SK-N-MC (cell line): ENCODE results near the gene FSTL4.

Source experiments
- DNase-seq: peaks from one replicate; pipeline ENCODE4 v3.0.0-alpha.2; 2011; ENCODE audit warnings: low read depth, low spot score
- H3K27ac ChIP-seq: fragments of 200-600 bp; sonication (generic); 2 replicates; pipeline ENCODE4 v1.5.1; 2016; ENCODE audit warnings: mixed run types
- H3K36me3 ChIP-seq: fragments of 200-600 bp; sonication (generic); 2 replicates; pipeline ENCODE4 v1.6.1; 2017; ENCODE audit warnings: antibody characterized with exemption, low read length, mixed read lengths; ENCODE audit not compliant: insufficient read depth
- H3K4me3 ChIP-seq: fragments of 200-600 bp; sonication (generic); 2 replicates; pipeline ENCODE4 v1.5.1; 2016
- H3K9ac ChIP-seq: fragments of 200-600 bp; sonication (generic); 2 replicates; pipeline ENCODE4 v1.8.0; 2017; ENCODE audit warnings: mixed run types, mixed read lengths; ENCODE audit not compliant: insufficient read length
- H3K9me3 ChIP-seq: fragments of 200-600 bp; sonication (generic); 2 replicates; pipeline ENCODE4 v1.6.1; 2017; ENCODE audit warnings: low read depth, mild to moderate bottlenecking, antibody characterized with exemption, low read length, moderate library complexity, mixed read lengths
- EZH2 ChIP-seq: fragments of 200-600 bp; sonication (generic); IDR thresholded peaks from one replicate; pipeline ENCODE4 v1.6.1; 2017; ENCODE audit warnings: antibody characterized with exemption
- FOXP2 ChIP-seq: optimal IDR thresholded peaks from 2 replicates; pipeline ENCODE3; 2011; ENCODE audit warnings: mild to moderate bottlenecking, moderate library complexity; ENCODE audit not compliant: insufficient read depth; ENCODE audit errors: extremely low read length, control extremely low read depth
- POLR2AphosphoS5 ChIP-seq: IDR thresholded peaks from 2 replicates; pipeline ENCODE4 v1.6.1; 2012; ENCODE audit warnings: mild to moderate bottlenecking, low read depth, low read length, borderline replicate concordance

FSTL4 gene

DNA sequence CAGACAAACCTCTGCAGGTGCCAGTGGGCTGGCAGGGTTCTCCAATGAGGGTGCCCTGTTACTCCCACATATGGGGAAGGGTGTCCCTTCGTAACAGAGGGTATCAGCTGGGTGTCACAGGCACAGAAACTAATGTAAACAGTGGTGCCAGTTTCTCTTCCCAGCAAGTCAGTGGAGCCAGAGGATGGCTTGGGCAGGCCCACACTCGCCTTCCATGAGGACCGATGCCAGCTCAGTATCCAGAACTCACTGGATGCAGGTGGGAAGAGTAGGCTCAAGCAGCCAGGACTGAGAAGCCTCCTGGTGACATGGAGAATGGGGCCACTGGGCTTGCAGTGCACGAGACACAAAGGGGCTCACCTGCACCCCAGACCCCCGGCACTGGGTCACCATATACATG lies 30.4 kb downstream of the FSTL4 start:
- H3K27ac ChIP-seq: no peak overlapping the region
- TF ChIP-seq EZH2: no peak
- no peak for TF ChIP-seq FOXP2
- no peak for TF ChIP-seq POLR2AphosphoS5
- no peak for DNase-seq
- H3K36me3 ChIP-seq: no peaks in the 10 kb centered on the region
- H3K9me3 ChIP-seq: no peaks in the 10 kb centered on the region
- H3K4me3 ChIP-seq: no peak overlapping the region
- no peak overlapping the region for H3K9ac ChIP-seq

DNA sequence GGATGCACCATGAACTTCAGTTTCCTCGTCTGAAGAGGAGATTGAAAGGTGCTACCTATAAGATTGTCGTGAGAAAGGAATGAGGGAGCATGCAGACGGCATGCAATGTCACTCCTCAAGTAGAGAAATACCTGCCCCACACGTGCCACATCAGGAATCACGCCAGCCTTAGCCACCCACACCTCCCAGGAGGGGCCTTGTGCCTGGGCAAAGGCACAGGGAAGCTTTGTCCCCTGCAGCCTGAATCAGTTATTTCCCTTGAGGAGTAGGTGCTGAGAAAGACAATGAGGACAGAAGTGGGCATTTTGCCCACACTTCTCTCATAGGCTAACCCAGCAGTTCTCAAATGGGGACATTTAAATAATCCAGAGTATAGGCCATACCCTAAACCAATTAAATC lies 31.0 kb downstream of the FSTL4 start:
- Histone ChIP-seq H3K27ac (no peak overlapping the region), H3K36me3 (no peaks in the 10 kb centered on the region), H3K4me3 (no peak overlapping the region), H3K9ac (no peak overlapping the region), H3K9me3 (no peaks in the 10 kb centered on the region)
- DNase-seq: no peak
- TF ChIP-seq POLR2AphosphoS5: no peak
- TF ChIP-seq EZH2: no peak
- TF ChIP-seq FOXP2: no peak

DNA sequence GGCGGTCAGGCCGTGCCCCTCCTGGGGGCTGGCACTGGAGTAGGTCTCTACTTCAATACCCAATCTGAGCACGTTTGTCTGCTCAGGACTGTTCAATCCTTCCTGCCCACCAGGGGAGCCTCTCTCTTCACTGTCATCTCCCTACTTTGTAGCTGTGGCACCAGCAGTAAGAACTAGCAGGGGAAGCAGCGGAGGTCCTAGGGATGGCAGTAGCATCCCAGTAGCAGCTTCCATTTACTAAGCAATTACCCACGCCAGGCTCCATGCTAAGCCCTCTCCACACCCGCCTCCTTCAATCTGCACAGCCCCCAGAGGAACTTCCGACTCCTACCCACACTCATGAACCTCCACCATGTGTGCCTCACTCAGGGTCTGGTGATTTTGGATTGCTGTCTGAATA lies 31.7 kb downstream of the FSTL4 start:
- Histone ChIP-seq H3K9ac (no peak overlapping the region), H3K36me3 (no peaks in the 10 kb centered on the region), H3K4me3 (no peak overlapping the region), H3K9me3 (no peaks in the 10 kb centered on the region), H3K27ac (no peak overlapping the region)
- DNase-seq: no peak
- TF ChIP-seq EZH2 (no peak), FOXP2 (no peak), POLR2AphosphoS5 (no peak)

DNA sequence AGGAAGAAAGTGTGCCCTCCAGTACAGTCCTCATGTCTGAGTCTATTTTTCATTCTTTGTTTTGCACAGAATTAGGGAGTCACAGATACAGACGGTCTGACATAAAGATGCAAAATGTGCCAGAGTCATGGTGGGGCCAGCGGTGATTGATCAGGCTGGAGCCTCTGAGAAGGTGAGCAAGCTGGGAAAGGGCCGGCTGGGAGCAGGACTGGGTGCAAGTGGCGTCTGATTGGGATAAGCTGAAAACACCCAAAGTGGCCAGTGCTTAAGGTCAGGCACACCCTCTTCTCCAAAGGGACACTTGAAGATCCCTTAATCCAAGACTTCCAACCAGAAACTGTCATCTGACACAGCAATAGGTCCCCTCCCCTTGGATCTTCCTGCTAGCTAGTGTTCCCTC lies 32.6 kb downstream of the FSTL4 start:
- Histone ChIP-seq H3K9me3 (no peaks in the 10 kb centered on the region), H3K4me3 (no peak overlapping the region), H3K27ac (no peak overlapping the region), H3K9ac (no peak overlapping the region), H3K36me3 (no peaks in the 10 kb centered on the region)
- DNase-seq: no peak
- TF ChIP-seq FOXP2: no peak
- TF ChIP-seq POLR2AphosphoS5: no peak
- no peak for TF ChIP-seq EZH2

DNA sequence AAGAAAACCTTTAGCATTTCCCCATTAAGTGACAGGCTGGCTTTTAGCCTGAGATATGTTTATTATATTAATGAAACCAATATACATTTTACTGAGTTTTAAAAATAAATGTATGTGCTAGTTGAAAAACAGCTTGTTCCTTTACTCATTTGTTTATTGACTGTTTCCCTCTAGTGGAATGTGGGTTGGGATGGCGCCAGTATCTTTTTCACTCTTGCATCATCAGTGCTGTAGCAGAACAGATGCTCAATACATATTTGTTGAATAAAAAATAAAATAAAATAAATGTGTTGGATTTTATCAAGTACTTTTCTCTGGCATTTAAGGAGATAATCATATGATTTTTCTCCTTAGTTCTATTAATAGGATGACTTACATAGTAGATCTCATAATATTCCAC lies 43.0 kb downstream of the FSTL4 start:
- DNase-seq: no peak

DNA sequence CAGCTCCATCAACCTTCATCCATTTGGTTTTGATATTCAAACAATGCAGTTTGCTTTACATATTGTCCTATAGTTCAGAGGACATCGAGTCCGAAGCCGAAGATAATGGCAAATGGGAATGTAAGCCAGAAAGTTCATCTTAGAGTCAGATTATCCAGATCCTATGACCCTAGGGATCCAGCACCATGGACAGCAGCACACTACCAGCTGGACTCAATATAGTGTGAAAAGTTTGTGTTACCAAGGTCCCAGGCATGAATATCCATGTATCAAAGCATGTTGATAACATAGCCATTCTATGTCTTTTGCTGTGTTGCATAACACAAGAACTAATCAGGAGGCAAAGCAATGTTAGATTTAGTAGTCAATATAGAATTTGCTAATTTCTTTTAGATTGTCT lies 46.3 kb downstream of the FSTL4 start:
- TF ChIP-seq EZH2: no peak
- TF ChIP-seq POLR2AphosphoS5: no peak
- no peak for TF ChIP-seq FOXP2
- DNase-seq: no peak
- Histone ChIP-seq H3K9ac (no peak overlapping the region), H3K27ac (no peak overlapping the region), H3K4me3 (no peak overlapping the region), H3K36me3 (no peaks in the 10 kb centered on the region), H3K9me3 (no peaks in the 10 kb centered on the region)

More for the DNA sequence above, 43.0 kb downstream of the FSTL4 start:
- Histone ChIP-seq H3K9ac (no peak overlapping the region), H3K4me3 (no peak overlapping the region), H3K27ac (no peak overlapping the region), H3K36me3 (no peaks in the 10 kb centered on the region), H3K9me3 (no peaks in the 10 kb centered on the region)
- TF ChIP-seq POLR2AphosphoS5: no peak
- no peak for TF ChIP-seq EZH2
- TF ChIP-seq FOXP2: no peak

DNA sequence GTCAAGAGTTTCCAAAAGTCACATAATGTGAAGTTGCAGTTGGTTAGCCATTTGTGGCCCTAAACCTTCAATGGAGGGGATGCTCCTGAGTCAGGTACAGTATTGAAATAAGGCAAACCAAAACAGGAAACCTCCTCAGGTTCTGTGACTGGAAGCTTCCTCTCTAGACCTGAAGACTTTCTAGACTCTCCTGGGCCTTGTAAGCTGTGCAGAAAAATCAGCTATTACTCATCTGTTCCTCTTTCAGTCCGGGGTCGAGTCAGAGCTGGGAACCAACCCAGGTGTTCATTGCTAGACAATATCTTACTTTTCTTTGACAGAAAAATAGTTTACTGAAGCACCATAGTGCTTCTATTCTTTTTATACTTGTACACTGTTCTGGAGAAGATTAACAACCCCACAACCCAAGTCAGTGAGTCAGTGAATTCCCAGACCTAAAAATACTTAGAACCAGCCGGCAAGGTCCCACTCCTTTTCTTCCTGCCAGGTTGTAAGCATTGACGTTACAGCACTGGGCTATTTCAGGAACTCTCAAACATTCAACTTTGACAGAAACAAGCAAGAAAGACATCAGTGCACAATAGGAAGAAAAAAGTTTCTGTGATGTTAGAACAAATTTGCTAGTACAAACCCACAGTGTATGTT lies 47.3 kb downstream of the FSTL4 start:
- Histone ChIP-seq H3K9me3 (no peaks in the 10 kb centered on the region), H3K27ac (no peak overlapping the region), H3K9ac (no peak overlapping the region), H3K4me3 (no peak overlapping the region), H3K36me3 (no peaks in the 10 kb centered on the region)
- no peak for DNase-seq
- TF ChIP-seq EZH2 (no peak), POLR2AphosphoS5 (no peak), FOXP2 (no peak)

DNA sequence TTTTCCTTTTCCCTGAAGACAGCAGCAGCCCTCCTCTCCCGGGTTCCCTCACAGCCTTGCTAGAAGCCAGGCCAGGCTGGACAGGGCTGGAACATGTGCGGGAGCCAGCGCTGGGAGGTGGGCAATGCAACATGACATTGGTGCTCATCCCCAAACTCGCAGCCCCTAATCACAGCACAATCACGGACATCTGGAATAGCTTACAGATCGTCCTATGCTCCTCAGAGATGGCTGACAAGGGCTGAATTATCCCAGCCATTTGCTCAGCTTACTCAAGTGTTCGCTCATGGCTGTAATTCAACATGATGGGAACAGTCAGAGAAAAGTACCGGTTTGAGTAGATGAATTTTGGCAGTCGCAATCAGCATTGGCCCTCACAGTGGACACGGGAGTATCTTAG lies 49.8 kb downstream of the FSTL4 start:
- Histone ChIP-seq H3K36me3 (no peaks in the 10 kb centered on the region), H3K9me3 (no peaks in the 10 kb centered on the region), H3K9ac (no peak overlapping the region), H3K27ac (no peak overlapping the region), H3K4me3 (no peak overlapping the region)
- no peak for TF ChIP-seq FOXP2
- TF ChIP-seq POLR2AphosphoS5: no peak
- no peak for TF ChIP-seq EZH2
- no peak for DNase-seq

DNA sequence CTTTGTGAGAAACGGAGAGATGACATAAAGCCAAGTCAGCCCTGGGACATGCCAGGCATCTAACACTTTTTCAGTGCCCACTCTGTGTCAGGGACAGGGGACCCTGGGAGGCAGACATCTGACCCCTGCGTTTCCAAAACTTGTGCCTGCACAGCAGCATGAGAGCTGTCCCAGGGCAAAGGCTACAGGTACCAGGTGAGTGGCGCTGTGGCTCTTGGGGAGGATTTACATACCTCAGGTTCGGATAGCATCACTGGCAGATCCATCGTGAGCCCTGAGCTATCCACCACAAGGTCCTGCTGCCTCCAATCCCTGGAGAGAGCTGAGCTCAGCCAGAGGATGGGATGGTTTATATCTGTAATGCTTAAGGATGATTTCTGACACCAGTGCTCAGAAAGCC lies 52.4 kb downstream of the FSTL4 start:
- no peak for DNase-seq
- no peak overlapping the region for H3K4me3 ChIP-seq
- no peak overlapping the region for H3K27ac ChIP-seq
- no peaks in the 10 kb centered on the region for H3K9me3 ChIP-seq
- no peaks in the 10 kb centered on the region for H3K36me3 ChIP-seq
- no peak overlapping the region for H3K9ac ChIP-seq
- TF ChIP-seq EZH2: no peak
- no peak for TF ChIP-seq POLR2AphosphoS5
- TF ChIP-seq FOXP2: no peak
